Astrocyte (in vitro differentiated cells and primary cell): ENCODE results near the gene DUSP1. TPM values are rescaled to one million over a fixed set of nuclear protein-coding genes. Genes with fewer than 3 reads are reported as not detected.

Experiments
- DNase-seq: peaks from one replicate; pipeline ENCODE4 v3.0.0-alpha.2; 2010; ENCODE audit warnings: low read depth
- FAIRE-seq: peaks from 2 replicates; lab custom pipeline; 2011; peaks lifted over from hg19 to GRCh38; lab: Jason Lieb, UNC
- H2AFZ ChIP-seq: 2 replicates; pipeline ENCODE4 v1.6.0; 2012; ENCODE audit warnings: low read depth, low read length, inconsistent platforms
- H3K27ac ChIP-seq: 2 replicates; pipeline ENCODE4 v1.5.1; 2011; ENCODE audit warnings: low read depth, low read length, inconsistent platforms
- H3K27me3 ChIP-seq: 2 replicates; pipeline ENCODE4 v1.6.0; 2011; ENCODE audit warnings: low read length, inconsistent platforms; ENCODE audit not compliant: insufficient read depth
- H3K36me3 ChIP-seq: 2 replicates; pipeline ENCODE4 v1.5.1; 2011; ENCODE audit warnings: low read length, inconsistent platforms; ENCODE audit not compliant: insufficient read depth
- H3K4me1 ChIP-seq: 2 replicates; pipeline ENCODE4 v1.5.1; 2011; ENCODE audit warnings: low read length, inconsistent platforms; ENCODE audit not compliant: insufficient read depth
- H3K4me2 ChIP-seq: 2 replicates; pipeline ENCODE4 v1.6.0; 2012; ENCODE audit warnings: low read length, inconsistent platforms
- H3K4me3 ChIP-seq: 2 replicates; pipeline ENCODE4 v1.5.1; 2011; ENCODE audit warnings: low read depth, mild to moderate bottlenecking, low read length, inconsistent platforms; ENCODE audit not compliant: insufficient read depth
- H3K79me2 ChIP-seq: 2 replicates; pipeline ENCODE4 v1.6.0; 2012; ENCODE audit warnings: mild to moderate bottlenecking, low read length, inconsistent platforms; ENCODE audit not compliant: insufficient read depth
- H3K9ac ChIP-seq: 2 replicates; pipeline ENCODE4 v1.6.0; 2012; ENCODE audit warnings: mild to moderate bottlenecking, low read length, inconsistent platforms
- H3K9me3 ChIP-seq: 2 replicates; pipeline ENCODE4 v1.5.1; 2012; ENCODE audit warnings: low read depth, mild to moderate bottlenecking, low read length, inconsistent platforms; ENCODE audit not compliant: insufficient read depth
- H4K20me1 ChIP-seq: 2 replicates; pipeline ENCODE4 v1.6.0; 2012; ENCODE audit warnings: low read length, inconsistent platforms; ENCODE audit not compliant: insufficient read depth
- H3K27ac Mint-ChIP-seq: one replicate; pipeline ENCODE4 v1.8.0; 2021; ENCODE audit warnings: mild to moderate bottlenecking, mixed read lengths; ENCODE audit not compliant: unreplicated experiment
- H3K27me3 Mint-ChIP-seq: one replicate; pipeline ENCODE4 v1.8.0; 2021; ENCODE audit warnings: low read depth, mixed read lengths; ENCODE audit not compliant: unreplicated experiment
- H3K36me3 Mint-ChIP-seq: one replicate; pipeline ENCODE4 v1.8.0; 2021; ENCODE audit warnings: low read depth, mixed read lengths; ENCODE audit not compliant: unreplicated experiment
- H3K4me1 Mint-ChIP-seq: one replicate; pipeline ENCODE4 v1.8.0; 2021; ENCODE audit warnings: low read depth, mixed read lengths; ENCODE audit not compliant: unreplicated experiment
- H3K4me3 Mint-ChIP-seq: one replicate; pipeline ENCODE4 v1.8.0; 2021; ENCODE audit warnings: mild to moderate bottlenecking, moderate library complexity, mixed read lengths; ENCODE audit not compliant: unreplicated experiment
- H3K9me3 Mint-ChIP-seq: one replicate; pipeline ENCODE4 v1.8.0; 2021; ENCODE audit warnings: mild to moderate bottlenecking, mixed read lengths; ENCODE audit not compliant: unreplicated experiment
- CTCF ChIP-seq: IDR thresholded peaks from 2 replicates; pipeline ENCODE4 v1.5.1; 2011; ENCODE audit warnings: low read depth, mild to moderate bottlenecking, inconsistent platforms, low read length, moderate library complexity; ENCODE audit not compliant: insufficient read depth
- EZH2 ChIP-seq: IDR thresholded peaks from 2 replicates; pipeline ENCODE4 v1.6.1; 2012; ENCODE audit warnings: mild to moderate bottlenecking, low read length, inconsistent platforms; ENCODE audit not compliant: insufficient read depth
- total RNA-seq: library from RNA; stranded (reverse); gene quantifications from 2 replicates; pipeline ENCODE4 v1.2.1, GENCODE V29; 2021

The DUSP1 gene
- total RNA-seq, 1 donor from 2014 or later: 90.1 TPM

- peak overlapping the region; percentile 89 for H3K27ac Mint-ChIP-seq
- Histone ChIP-seq H3K79me2 (no peaks in the 10 kb centered on the region), H3K36me3 (no peaks in the 10 kb centered on the region), H3K4me2 (peak overlapping the region; percentile 75), H3K9me3 (no peaks in the 10 kb centered on the region), H2AFZ (no peak overlapping the region), H3K27me3 (no peaks in the 10 kb centered on the region), H3K9ac (peak overlapping the region; percentile 59), H3K4me3 (no peak overlapping the region), H3K27ac (peak overlapping the region; percentile 88), H4K20me1 (no peaks in the 10 kb centered on the region), H3K4me1 (peaks cover 15% of the 10 kb centered on the region)
- peaks cover 3% of the 10 kb centered on the region for H3K27me3 Mint-ChIP-seq
- H3K9me3 Mint-ChIP-seq: peaks cover 4% of the 10 kb centered on the region
- H3K4me3 Mint-ChIP-seq: no peak overlapping the region
- no peak for DNase-seq
- no peak for FAIRE-seq
- no peak for TF ChIP-seq EZH2
- TF ChIP-seq CTCF: no peak
- peaks cover 2% of the 10 kb centered on the region for H3K36me3 Mint-ChIP-seq
- peaks cover 10% of the 10 kb centered on the region for H3K4me1 Mint-ChIP-seq
These were observed 12.2 kb downstream of the DUSP1 start for GRCh38 chr5:172758834-172759149.

GRCh38 chr5:172758077-172758833 lies 12.7 kb downstream of the DUSP1 start:
- FAIRE-seq (no peak), DNase-seq (peak; percentile 96)
- Histone ChIP-seq H3K36me3 (no peaks in the 10 kb centered on the region), H3K27ac (peak overlapping the region; percentile 88), H3K4me3 (peak overlapping the region; percentile 35), H4K20me1 (no peaks in the 10 kb centered on the region), H3K4me2 (peak overlapping the region; percentile 75), H3K9ac (peak overlapping the region; percentile 71), H3K4me1 (peaks cover 15% of the 10 kb centered on the region), H3K9me3 (no peaks in the 10 kb centered on the region), H2AFZ (peak overlapping the region; percentile 38), H3K79me2 (no peaks in the 10 kb centered on the region), H3K27me3 (no peaks in the 10 kb centered on the region)
- H3K36me3 Mint-ChIP-seq: peaks cover 2% of the 10 kb centered on the region
- peaks cover 5% of the 10 kb centered on the region for H3K27me3 Mint-ChIP-seq
- peaks cover 10% of the 10 kb centered on the region for H3K4me1 Mint-ChIP-seq
- TF ChIP-seq CTCF: no peak
- TF ChIP-seq EZH2: no peak
- H3K4me3 Mint-ChIP-seq: peak overlapping the region; percentile 50
- H3K9me3 Mint-ChIP-seq: peaks cover 4% of the 10 kb centered on the region
- peak overlapping the region; percentile 89 for H3K27ac Mint-ChIP-seq

GRCh38 chr5:172757394-172758010 lies 13.5 kb downstream of the DUSP1 start:
- no peak for TF ChIP-seq CTCF
- TF ChIP-seq EZH2: no peak
- peaks cover 4% of the 10 kb centered on the region for H3K9me3 Mint-ChIP-seq
- H3K9ac ChIP-seq: peak overlapping the region; percentile 71
- no peaks in the 10 kb centered on the region for H3K9me3 ChIP-seq
- H3K4me2 ChIP-seq: peak overlapping the region; percentile 75
- H3K4me1 ChIP-seq: peaks cover 15% of the 10 kb centered on the region
- H3K4me1 Mint-ChIP-seq: peaks cover 10% of the 10 kb centered on the region
- H3K36me3 Mint-ChIP-seq: peaks cover 2% of the 10 kb centered on the region
- no peaks in the 10 kb centered on the region for H4K20me1 ChIP-seq
- H3K27ac Mint-ChIP-seq: peak overlapping the region; percentile 89
- peak overlapping the region; percentile 38 for H2AFZ ChIP-seq
- no peaks in the 10 kb centered on the region for H3K27me3 ChIP-seq
- H3K4me3 ChIP-seq: no peak overlapping the region
- H3K36me3 ChIP-seq: no peaks in the 10 kb centered on the region
- peak overlapping the region; percentile 88 for H3K27ac ChIP-seq
- peaks cover 8% of the 10 kb centered on the region for H3K27me3 Mint-ChIP-seq
- H3K79me2 ChIP-seq: no peaks in the 10 kb centered on the region
- DNase-seq (no peak), FAIRE-seq (no peak)
- H3K4me3 Mint-ChIP-seq: no peak overlapping the region
